H1 (cell line): ENCODE data around the gene CRYBG3. TPM values are rescaled to one million over a fixed set of nuclear protein-coding genes. Genes with fewer than 3 reads are reported as not detected.

ENCODE experiments used
- CTCF ChIA-PET: fragments of 300-600 bp; sonication (Branson Sonifier 250); formaldehyde crosslinking; loops from one replicate; lab custom pipeline; 2021; ENCODE audit not compliant: partially characterized antibody; lab: Charles Lee
- POLR2A ChIA-PET: fragments of 300-600 bp; sonication (Branson Sonifier 250); formaldehyde crosslinking; loops from one replicate; lab custom pipeline; 2021; ENCODE audit warnings: inconsistent platforms; ENCODE audit not compliant: partially characterized antibody; lab: Charles Lee
- DNase-seq, 2 experiments: peaks; one replicate each; pipeline versions ENCODE4 v3.0.0 to v3.0.0-alpha.2; 2010 to 2022; ENCODE audit warnings: low spot score in 2 of 2, low read depth in 1 of 2, mixed read lengths in 1 of 2
- FAIRE-seq: peaks from 2 replicates; lab custom pipeline; 2011; peaks lifted over from hg19 to GRCh38; lab: Jason Lieb, UNC
- H2AFZ ChIP-seq: 2 replicates; pipeline ENCODE4 v1.8.1; 2012; ENCODE audit warnings: low read length, inconsistent platforms
- H2AK5ac ChIP-seq: 2 replicates; pipeline ENCODE4 v1.6.1; 2013; ENCODE audit warnings: low read depth, low read length
- H2BK120ac ChIP-seq: replicated peaks from 2 replicates; pipeline ENCODE3; 2013; ENCODE audit warnings: low read depth, low read length, inconsistent platforms
- H2BK12ac ChIP-seq: 2 replicates; pipeline ENCODE4 v1.6.1; 2013; ENCODE audit warnings: low read depth, low read length
- H2BK15ac ChIP-seq: 2 replicates; pipeline ENCODE4 v1.6.1; 2013; ENCODE audit warnings: low read length
- H2BK20ac ChIP-seq: 2 replicates; pipeline ENCODE4 v1.6.1; 2013; ENCODE audit warnings: low read length
- H2BK5ac ChIP-seq: 2 replicates; pipeline ENCODE4 v1.6.1; 2013; ENCODE audit warnings: low read depth, low read length
- H3K14ac ChIP-seq: 2 replicates; pipeline ENCODE4 v1.6.1; 2013; ENCODE audit warnings: inconsistent platforms; ENCODE audit not compliant: insufficient read length
- H3K18ac ChIP-seq: 2 replicates; pipeline ENCODE4 v1.6.1; 2013; ENCODE audit warnings: low read length; ENCODE audit errors: extremely low read depth
- H3K23ac ChIP-seq: 2 replicates; pipeline ENCODE4 v1.6.1; 2013; ENCODE audit warnings: inconsistent platforms; ENCODE audit not compliant: insufficient read length
- H3K23me2 ChIP-seq: 2 replicates; pipeline ENCODE4 v1.6.1; 2013; ENCODE audit warnings: low read depth, low read length
- H3K27ac ChIP-seq: 2 replicates; pipeline ENCODE4 v1.6.1; 2011; ENCODE audit warnings: low read depth, low read length, inconsistent platforms
- H3K27me3 ChIP-seq, 4 experiments: replicated peaks in 1 of 4; 1 replicate in 1 of 4; 2 replicates in 3 of 4; pipeline versions ENCODE4 v1.6.1 to v1.8.1; 2011 to 2013; ENCODE audit warnings: low read length in 3 of 4, mild to moderate bottlenecking in 3 of 4, inconsistent platforms in 2 of 4, mixed read lengths in 2 of 4, moderate library complexity in 1 of 4; ENCODE audit not compliant: control insufficient read depth in 3 of 4, insufficient read depth in 3 of 4; ENCODE audit errors: extremely low read depth in 1 of 4
- H3K36me3 ChIP-seq, 4 experiments: 2 replicates each; pipeline versions ENCODE4 v1.6.1 to v1.8.1; 2011 to 2013; ENCODE audit warnings: mild to moderate bottlenecking in 4 of 4, low read length in 3 of 4, moderate library complexity in 2 of 4, control low read depth in 1 of 4, inconsistent platforms in 1 of 4; ENCODE audit not compliant: insufficient read depth in 4 of 4, control insufficient read depth in 2 of 4
- H3K4ac ChIP-seq: replicated peaks from 2 replicates; pipeline ENCODE3; 2013; ENCODE audit warnings: low read length, low read depth, mixed read lengths, inconsistent platforms; ENCODE audit not compliant: insufficient read length
- H3K4me1 ChIP-seq, 4 experiments: replicated peaks in 1 of 4; 1 replicate in 1 of 4; 2 replicates in 3 of 4; pipeline versions ENCODE4 v1.6.1 to v1.8.1; 2011 to 2013; ENCODE audit warnings: low read length in 3 of 4, inconsistent platforms in 2 of 4, mixed read lengths in 1 of 4; ENCODE audit not compliant: insufficient read depth in 4 of 4, control insufficient read depth in 3 of 4
- H3K4me2 ChIP-seq, 2 experiments: 2 replicates each; pipeline versions ENCODE4 v1.6.1 to v1.8.1; 2011 to 2013; ENCODE audit warnings: low read depth in 2 of 2, low read length in 2 of 2, control low read depth in 1 of 2, inconsistent platforms in 1 of 2, mild to moderate bottlenecking in 1 of 2; ENCODE audit not compliant: insufficient read depth in 1 of 2
- H3K4me3 ChIP-seq, 4 experiments: fragments of 200-600, 300-600 bp in 1 of 4; sonication (generic), shearing (Covaris generic), sonication (Bioruptor Twin) in 1 of 4; 2 replicates each; pipeline versions ENCODE4 v1.5.1 to v1.8.1; 2011 to 2016; ENCODE audit warnings: low read length in 4 of 4, low read depth in 3 of 4, control low read depth in 2 of 4, inconsistent platforms in 2 of 4, mild to moderate bottlenecking in 2 of 4, mixed read lengths in 1 of 4, moderate library complexity in 1 of 4; ENCODE audit not compliant: insufficient read depth in 2 of 4; ENCODE audit errors: extremely low read depth in 1 of 4
- H3K56ac ChIP-seq: replicated peaks from 2 replicates; pipeline ENCODE3; 2013; ENCODE audit warnings: low read depth, mild to moderate bottlenecking, mixed read lengths, low read length, inconsistent platforms; ENCODE audit not compliant: insufficient read length
- H3K79me1 ChIP-seq: 2 replicates; pipeline ENCODE4 v1.6.1; 2013; ENCODE audit warnings: low read depth, low read length, control low read depth
- H3K79me2 ChIP-seq, 2 experiments: 2 replicates each; pipeline versions ENCODE4 v1.6.1 to v1.8.1; 2012 to 2013; ENCODE audit warnings: low read length in 2 of 2, mild to moderate bottlenecking in 2 of 2, inconsistent platforms in 1 of 2; ENCODE audit not compliant: insufficient read depth in 2 of 2, control insufficient read depth in 1 of 2
- H3K9ac ChIP-seq, 4 experiments: replicated peaks in 1 of 4; 1 replicate in 1 of 4; 2 replicates in 3 of 4; pipeline versions ENCODE4 v1.6.1 to v1.8.1; 2011 to 2013; ENCODE audit warnings: low read depth in 3 of 4, low read length in 3 of 4, control low read depth in 2 of 4, mild to moderate bottlenecking in 2 of 4, moderate library complexity in 2 of 4, inconsistent platforms in 1 of 4; ENCODE audit errors: extremely low read depth in 1 of 4
- H3K9me3 ChIP-seq, 2 experiments: 2 replicates each; pipeline versions ENCODE4 v1.6.1 to v1.8.1; 2012 to 2013; ENCODE audit warnings: mild to moderate bottlenecking in 2 of 2, moderate library complexity in 2 of 2, control low read depth in 1 of 2, inconsistent platforms in 1 of 2, low read depth in 1 of 2, low read length in 1 of 2, mixed read lengths in 1 of 2; ENCODE audit not compliant: insufficient read depth in 2 of 2
- H4K20me1 ChIP-seq, 2 experiments: replicated peaks in 1 of 2; 2 replicates each; pipeline versions ENCODE3 to v1.8.1; 2011 to 2013; ENCODE audit warnings: inconsistent platforms in 2 of 2, low read length in 2 of 2, mild to moderate bottlenecking in 1 of 2; ENCODE audit not compliant: insufficient read depth in 2 of 2, control insufficient read depth in 1 of 2
- H4K5ac ChIP-seq: 2 replicates; pipeline ENCODE4 v1.6.1; 2013; ENCODE audit warnings: low read length, low read depth, mixed read lengths, inconsistent platforms; ENCODE audit not compliant: insufficient read length
- H4K8ac ChIP-seq: 2 replicates; pipeline ENCODE4 v1.8.0; 2013; ENCODE audit warnings: mild to moderate bottlenecking, moderate library complexity, low read length, inconsistent platforms; ENCODE audit not compliant: insufficient read depth; ENCODE audit errors: extremely low read depth
- H4K91ac ChIP-seq: replicated peaks from 2 replicates; pipeline ENCODE3; 2013; ENCODE audit warnings: low read length, mixed read lengths, inconsistent platforms; ENCODE audit not compliant: insufficient read length
- HDAC2 ChIP-seq, 2 experiments: fragments of 300-600 bp in 1 of 2; sonication (generic) in 1 of 2; IDR thresholded peaks; 2 replicates each; pipeline ENCODE4 v1.6.1; 2011 to 2012; ENCODE audit warnings: low read depth in 2 of 2, low read length in 2 of 2, mild to moderate bottlenecking in 2 of 2, moderate library complexity in 2 of 2, borderline replicate concordance in 1 of 2, inconsistent platforms in 1 of 2
- WGBS, 2 experiments: shearing (Covaris generic) in 1 of 2; methylation state at CpG; one replicate each; pipeline versions ENCODE4 v1.1.6 to v1.1.7; 2013 to 2015; ENCODE audit warnings: low lambda C conversion rate in 2 of 2, mixed read lengths in 2 of 2, inconsistent platforms in 1 of 2, low coverage in 1 of 2, missing lambda C conversion rate in 1 of 2; ENCODE audit not compliant: insufficient replicate concordance in 2 of 2, insufficient coverage in 1 of 2, insufficient read length in 1 of 2; ENCODE audit errors: extremely low coverage in 1 of 2, missing lambda C conversion rate in 1 of 2; 5-methylcytosine and 5-hydroxymethylcytosine counted together
- polyA plus RNA-seq, 7 experiments: library from polyadenylated mRNA; depleted of rRNA in 3 of 7; stranded (reverse) in 5 of 7; unstranded in 2 of 7; fragments of >200 nt in 5 of 7; fragments of 200-250 nt in 2 of 7; gene quantifications; 1 replicate in 5 of 7; 2 replicates in 1 of 7; 4 replicates in 1 of 7; pipeline versions ENCODE4 v1.2.1 to v1.2.3, GENCODE V29; 2011 to 2013; ENCODE audit warnings: missing spikeins in 2 of 7, mixed read lengths in 2 of 7
- total RNA-seq: library from RNA; stranded (reverse); fragmentation: NEBNext Ultra II Directional; extraction: Animal tissue kit (Norgen Biotek cat#: 25700); gene quantifications from 2 replicates; pipeline ENCODE4 v1.2.1, GENCODE V29; 2021
- TF ChIP-seq, protein P1 (sequence below): IDR thresholded peaks from 2 replicates; pipeline ENCODE4 v1.6.1; 2012; ENCODE audit warnings: inconsistent platforms

Gene CRYBG3
- total and polyA plus RNA-seq, 2 of the 8 experiments (the other 6 are each of a cell fraction or from before 2014, with no cell fraction given): 2.1 to 8.0 TPM

DNA sequence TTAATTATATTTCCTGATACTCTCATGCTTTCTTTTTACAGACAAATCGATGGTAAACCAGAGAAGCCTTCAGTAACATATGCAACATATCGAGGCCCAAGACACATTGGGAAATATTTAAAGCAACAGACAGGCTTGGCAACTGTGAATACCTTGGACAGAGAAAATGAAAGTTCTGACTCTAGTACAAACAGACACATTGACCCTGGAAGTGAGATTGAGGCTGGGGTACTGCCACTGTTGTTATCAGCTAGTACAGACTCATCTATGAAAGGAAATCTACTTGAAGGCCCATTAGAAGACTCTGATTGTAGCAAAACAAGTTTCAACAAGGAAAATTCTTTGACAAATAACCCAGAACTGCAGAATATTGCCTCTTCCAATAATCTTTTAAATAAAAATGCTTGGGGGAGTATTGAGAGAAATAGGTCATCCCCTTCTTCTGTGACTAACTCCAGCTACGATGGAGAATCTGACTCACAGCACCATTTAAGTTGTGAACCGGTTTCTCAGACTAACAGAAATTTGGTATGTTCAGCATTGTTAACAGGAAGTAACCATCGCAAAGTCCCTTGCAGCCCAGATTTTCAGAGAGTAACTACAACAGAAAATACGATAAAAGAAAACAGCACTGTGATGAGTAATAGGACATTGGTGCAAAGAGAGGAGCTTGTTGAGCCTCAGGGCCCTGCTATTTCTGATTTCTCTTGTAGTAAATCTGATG lies 50.2 kb downstream of the CRYBG3 start:
- 87% methylated on average over 6 of the region's 6 CpGs; no CpG with 5 or more reads in 1 of the 2 experiments for WGBS, 2 experiments
- H4K91ac ChIP-seq: no peak overlapping the region
- H4K8ac ChIP-seq: no peak overlapping the region
- CTCF ChIA-PET: interaction anchor here (0.6 to 1.5 kb wide), 3 partner anchors 12 to 794 kb away, joined by 3 to 4 read pairs (median 4); no protein-coding TSS in a partner anchor
- no peaks in the 10 kb centered on the region for H4K20me1 ChIP-seq
- H3K4ac ChIP-seq: no peak overlapping the region
- H3K4me2 ChIP-seq: no peak overlapping the region
- H3K79me1 ChIP-seq: no peaks in the 10 kb centered on the region
- H4K5ac ChIP-seq: no peak overlapping the region
- no peak overlapping the region for H2AFZ ChIP-seq
- H3K14ac ChIP-seq: no peak overlapping the region
- no peak for DNase-seq
- H2BK120ac ChIP-seq: no peak overlapping the region
- no peak overlapping the region for H2BK5ac ChIP-seq
- no peak overlapping the region for H2BK15ac ChIP-seq
- H2AK5ac ChIP-seq: no peak overlapping the region
- no peak overlapping the region for H3K4me3 ChIP-seq
- peaks cover 0 to 2% (median 0%) of the 10 kb centered on the region in 4 experiments; a peak in 1 of 8 replicates for H3K36me3 ChIP-seq
- H3K79me2 ChIP-seq: no peaks in the 10 kb centered on the region
- no peaks in the 10 kb centered on the region for H3K23me2 ChIP-seq
- no peak overlapping the region for H2BK20ac ChIP-seq
- TF ChIP-seq, protein P1, sequence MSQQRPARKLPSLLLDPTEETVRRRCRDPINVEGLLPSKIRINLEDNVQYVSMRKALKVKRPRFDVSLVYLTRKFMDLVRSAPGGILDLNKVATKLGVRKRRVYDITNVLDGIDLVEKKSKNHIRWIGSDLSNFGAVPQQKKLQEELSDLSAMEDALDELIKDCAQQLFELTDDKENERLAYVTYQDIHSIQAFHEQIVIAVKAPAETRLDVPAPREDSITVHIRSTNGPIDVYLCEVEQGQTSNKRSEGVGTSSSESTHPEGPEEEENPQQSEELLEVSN: no peak
- TF ChIP-seq HDAC2 (IDR thresholded peaks at IDR 0.05; ENCODE audit: borderline replicate concordance in 1 of 2, low read depth in 2 of 2, low read length in 2 of 2): no peak
- TF ChIP-seq, all 59 proteins: peak for 0
- H3K9me3 ChIP-seq: no peaks in the 10 kb centered on the region
- FAIRE-seq: no peak
- no peak overlapping the region for H3K23ac ChIP-seq
- peaks cover 0 to 1% (median 0%) of the 10 kb centered on the region in 4 experiments; a peak in 1 of 7 replicates for H3K27me3 ChIP-seq
- H3K4me1 ChIP-seq: no peaks in the 10 kb centered on the region
- no peak overlapping the region for H2BK12ac ChIP-seq
- H3K56ac ChIP-seq: no peak overlapping the region
- POLR2A ChIA-PET: no interaction called here
- no peak overlapping the region for H3K27ac ChIP-seq
- no peak overlapping the region for H3K9ac ChIP-seq
- no peak overlapping the region for H3K18ac ChIP-seq
